Measurements from ENCODE around the gene BICD1. TPM values are rescaled to one million over a fixed set of nuclear protein-coding genes. Genes with fewer than 3 reads are reported as not detected.

Gene BICD1
- total RNA-seq = 2.3 and 2.7 TPM in 2 replicates

DNA sequence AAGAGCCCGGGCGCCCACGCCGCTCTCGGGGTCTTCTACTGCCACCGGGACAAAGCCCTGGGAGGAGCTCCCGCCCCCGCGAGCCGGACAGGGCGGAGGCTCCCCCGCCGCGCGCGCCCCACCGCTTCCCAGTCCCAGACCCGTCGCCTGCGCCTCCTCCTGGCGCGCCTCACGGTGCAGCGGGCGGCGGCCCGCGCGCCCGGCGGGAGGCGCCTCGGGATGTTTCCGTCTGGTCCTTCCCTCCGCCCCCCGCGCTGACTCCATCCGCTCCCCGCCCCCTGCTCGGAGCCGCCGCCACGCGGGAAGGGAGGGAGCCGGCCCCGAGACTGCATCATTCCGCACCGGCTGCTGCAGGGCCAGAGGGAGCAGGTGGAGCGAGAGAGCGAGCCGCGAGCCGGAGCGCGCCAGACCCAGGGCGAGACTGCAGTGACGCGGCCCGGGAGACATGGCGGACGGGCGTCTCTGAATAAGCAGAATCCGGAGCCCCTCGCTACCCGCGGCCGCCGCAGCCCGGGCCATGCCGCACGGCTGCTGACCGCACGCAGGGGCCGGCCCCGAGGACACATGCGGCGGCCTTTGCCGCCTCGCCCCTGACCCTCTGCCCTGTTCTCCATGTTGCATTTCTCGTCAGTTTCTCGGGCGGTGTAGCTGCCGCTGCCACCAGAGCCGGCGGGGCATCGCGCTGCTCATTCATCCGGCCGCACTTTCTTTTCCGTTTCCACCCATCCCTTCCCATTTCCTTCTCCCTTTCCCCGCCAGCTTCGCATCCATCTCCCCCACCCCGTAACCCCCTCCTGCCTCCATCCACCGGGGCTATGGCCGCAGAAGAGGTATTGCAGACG lies at the start of gene BICD1:
Gene BICD1, plus strand, starts transcription at position 331 of the 842 bp plus-strand sequence. Its CDS starts 485 bp downstream, at position 816.

GRCh38 chr12:32399370-32400113 lies 292.9 kb downstream of the BICD1 start, which contains the start of gene FGD4:
FGD4 (plus strand) TSS chr12:32399558.

Other genes starting within 250 kb of the BICD1 start
- 14.7 and 81.0 TPM in 2 replicates for gene RESF1, start 147.4 kb upstream of the BICD1 start, total RNA-seq

Data from pericardium fibroblast (primary cell).